PC-3 (cell line): ENCODE results near the gene DLG2.

Experiments
- CTCF ChIP-seq: fragments of 300-600 bp; sonication (generic); conservative IDR thresholded peaks from 2 replicates; pipeline ENCODE4 v1.5.1; 2017; ENCODE audit warnings: antibody characterized with exemption, low read depth, mild to moderate bottlenecking, low read length
- EZH2 ChIP-seq: fragments of 300-600 bp; sonication (generic); IDR thresholded peaks from one replicate; pipeline ENCODE4 v1.6.1; 2017; ENCODE audit warnings: antibody characterized with exemption, mild to moderate bottlenecking, low read length; ENCODE audit not compliant: unreplicated experiment
- EZH2phosphoT487 ChIP-seq: fragments of 300-600 bp; sonication (generic); IDR thresholded peaks from 2 replicates; pipeline ENCODE4 v1.6.1; 2018; ENCODE audit warnings: mild to moderate bottlenecking, antibody characterized with exemption, low read length, borderline replicate concordance

GRCh38 chr11:85626496-85626895 is 648 bp downstream of the DLG2 start:
- no peak for TF ChIP-seq CTCF
- TF ChIP-seq EZH2, result no peak
- TF ChIP-seq EZH2phosphoT487, result no peak
